Mesenchymal stem cell (in vitro differentiated cells and primary cell): ENCODE data around the gene APMAP.

Experiments used
- DNase-seq: peaks from one replicate; pipeline ENCODE4 v3.0.0-alpha.2; 2013
- H2AFZ ChIP-seq: one replicate; pipeline ENCODE4 v1.6.1; 2013; ENCODE audit warnings: low read depth, mild to moderate bottlenecking, control low read depth, inconsistent platforms, low read length, moderate library complexity
- H2AK5ac ChIP-seq: 2 replicates; pipeline ENCODE4 v1.6.1; 2013; ENCODE audit warnings: low read length, moderate library complexity, mild to moderate bottlenecking, inconsistent platforms; ENCODE audit not compliant: severe bottlenecking
- H2BK120ac ChIP-seq: one replicate; pipeline ENCODE4 v1.6.1; 2013; ENCODE audit warnings: low read depth, mild to moderate bottlenecking, inconsistent platforms, low read length, moderate library complexity
- H2BK12ac ChIP-seq, 2 experiments: one replicate each; pipeline ENCODE4 v1.6.1; 2013; ENCODE audit warnings: inconsistent platforms in 2 of 2, low read length in 2 of 2, mild to moderate bottlenecking in 2 of 2, moderate library complexity in 2 of 2, control low read depth in 1 of 2
- H2BK15ac ChIP-seq: one replicate; pipeline ENCODE4 v1.6.1; 2013; ENCODE audit warnings: mild to moderate bottlenecking, low read depth, inconsistent platforms; ENCODE audit not compliant: poor library complexity, severe bottlenecking
- H2BK5ac ChIP-seq: 2 replicates; pipeline ENCODE4 v1.6.1; 2013; ENCODE audit warnings: low read depth, mild to moderate bottlenecking, low read length, control low read depth, inconsistent platforms; ENCODE audit not compliant: poor library complexity, severe bottlenecking
- H3K14ac ChIP-seq, 2 experiments: one replicate each; pipeline ENCODE4 v1.6.1; 2013; ENCODE audit warnings: inconsistent platforms in 2 of 2, low read length in 2 of 2, control low read depth in 1 of 2, mild to moderate bottlenecking in 1 of 2, moderate library complexity in 1 of 2
- H3K18ac ChIP-seq, 2 experiments: one replicate each; pipeline ENCODE4 v1.6.1; 2013; ENCODE audit warnings: inconsistent platforms in 2 of 2, low read length in 2 of 2, control low read depth in 1 of 2, low read depth in 1 of 2, mild to moderate bottlenecking in 1 of 2
- H3K23ac ChIP-seq, 2 experiments: one replicate each; pipeline ENCODE4 v1.6.1; 2013; ENCODE audit warnings: inconsistent platforms in 2 of 2, low read length in 2 of 2, mild to moderate bottlenecking in 2 of 2, moderate library complexity in 2 of 2, control low read depth in 1 of 2
- H3K27ac ChIP-seq: 2 replicates; pipeline ENCODE4 v1.5.1; 2013; ENCODE audit warnings: mild to moderate bottlenecking, moderate library complexity, low read length, control low read depth, inconsistent platforms; ENCODE audit not compliant: poor library complexity, severe bottlenecking
- H3K27me3 ChIP-seq, 2 experiments: 2 replicates each; pipeline versions ENCODE4 v1.6.1 to v1.7.0; 2013; ENCODE audit warnings: low read length in 2 of 2, mild to moderate bottlenecking in 2 of 2, moderate library complexity in 2 of 2, control low read depth in 1 of 2, inconsistent platforms in 1 of 2; ENCODE audit not compliant: control insufficient read depth in 1 of 2, insufficient read depth in 1 of 2
- H3K36me3 ChIP-seq, 2 experiments: 2 replicates each; pipeline versions ENCODE4 v1.6.1 to v1.7.0; 2013; ENCODE audit warnings: low read length in 2 of 2, control low read depth in 1 of 2, inconsistent platforms in 1 of 2, low read depth in 1 of 2, mild to moderate bottlenecking in 1 of 2; ENCODE audit not compliant: insufficient read depth in 2 of 2, control insufficient read depth in 1 of 2
- H3K4ac ChIP-seq, 2 experiments: one replicate each; pipeline ENCODE4 v1.6.1; 2013; ENCODE audit warnings: inconsistent platforms in 2 of 2, low read length in 2 of 2, mild to moderate bottlenecking in 2 of 2, moderate library complexity in 2 of 2, control low read depth in 1 of 2, low read depth in 1 of 2
- H3K4me1 ChIP-seq: 2 replicates; pipeline ENCODE4 v1.6.1; 2013; ENCODE audit warnings: low read depth, low read length, control low read depth; ENCODE audit not compliant: control insufficient read depth, insufficient read depth
- H3K4me2 ChIP-seq: 2 replicates; pipeline ENCODE4 v1.6.1; 2013; ENCODE audit warnings: low read length, mild to moderate bottlenecking, inconsistent platforms; ENCODE audit not compliant: poor library complexity, severe bottlenecking
- H3K4me3 ChIP-seq, 2 experiments: 2 replicates each; pipeline versions ENCODE4 v1.5.1 to v1.7.0; 2013; ENCODE audit warnings: low read length in 2 of 2, mild to moderate bottlenecking in 2 of 2, control low read depth in 1 of 2, low read depth in 1 of 2; ENCODE audit not compliant: insufficient read depth in 1 of 2
- H3K79me1 ChIP-seq: replicated peaks from 2 replicates; pipeline ENCODE4 v1.6.1; 2013; ENCODE audit warnings: mild to moderate bottlenecking, control low read depth, low read length, inconsistent platforms; ENCODE audit not compliant: poor library complexity, severe bottlenecking
- H3K9ac ChIP-seq: 2 replicates; pipeline ENCODE4 v1.7.0; 2013; ENCODE audit warnings: mild to moderate bottlenecking, low read length, moderate library complexity
- H3K9me3 ChIP-seq: 2 replicates; pipeline ENCODE4 v1.7.0; 2013; ENCODE audit warnings: mild to moderate bottlenecking, low read length; ENCODE audit not compliant: control insufficient read depth
- H4K8ac ChIP-seq: one replicate; pipeline ENCODE4 v1.6.1; 2013; ENCODE audit warnings: inconsistent platforms, mild to moderate bottlenecking, low read length, moderate library complexity
- H4K91ac ChIP-seq: one replicate; pipeline ENCODE4 v1.6.1; 2013; ENCODE audit warnings: mild to moderate bottlenecking, low read length, inconsistent platforms
- WGBS: methylation state at CpG from one replicate; pipeline ENCODE4 v1.1.7; 2013; ENCODE audit warnings: mixed read lengths; 5-methylcytosine and 5-hydroxymethylcytosine counted together

Gene APMAP

DNA sequence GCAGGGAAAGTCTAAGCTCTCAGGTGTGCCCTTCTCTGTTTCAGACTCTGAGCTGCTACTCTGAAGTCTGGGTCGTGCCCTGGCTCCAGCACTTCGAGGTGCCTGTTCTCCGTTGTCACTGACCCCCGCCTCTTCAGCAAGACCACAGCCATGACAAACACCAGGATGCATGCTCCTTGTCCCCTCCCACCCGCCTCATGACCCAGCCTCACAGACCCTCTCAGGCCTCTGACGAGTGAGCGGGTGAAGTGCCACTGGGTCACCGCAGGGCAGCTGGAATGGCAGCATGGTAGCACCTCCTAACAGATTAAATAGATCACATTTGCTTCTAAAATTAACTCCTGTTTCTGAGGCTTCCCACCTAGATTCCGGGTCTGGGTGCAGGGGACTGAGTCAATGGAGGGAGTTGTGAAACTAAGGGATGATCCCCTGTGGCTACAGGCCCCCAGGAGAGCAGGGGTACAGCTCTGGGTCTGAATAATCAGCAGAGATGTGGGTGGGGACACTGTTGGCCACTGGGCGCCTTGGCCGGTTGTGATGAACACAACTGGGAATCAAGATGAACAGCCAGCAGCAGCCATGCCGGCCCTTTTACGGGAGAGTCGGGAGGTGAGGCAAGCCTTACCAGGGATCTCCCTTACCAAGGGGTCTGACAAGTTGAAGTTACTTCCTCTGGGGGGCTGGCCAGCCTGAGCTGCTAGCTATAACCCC lies 32.8 kb downstream of the APMAP start:
- H3K4ac ChIP-seq: no peak overlapping the region
- WGBS: 95% methylated on average over 14 of the region's 14 CpGs
- no peak overlapping the region for H2BK12ac ChIP-seq
- no peaks in the 10 kb centered on the region for H3K27me3 ChIP-seq
- H3K79me1 ChIP-seq: peaks cover 1% of the 10 kb centered on the region
- H2BK5ac ChIP-seq: no peak overlapping the region
- no peak overlapping the region for H3K23ac ChIP-seq
- H2AK5ac ChIP-seq: no peak overlapping the region
- H3K27ac ChIP-seq: no peak overlapping the region
- no peak overlapping the region for H3K4me2 ChIP-seq
- no peak overlapping the region for H3K18ac ChIP-seq
- H2BK15ac ChIP-seq: no peak overlapping the region
- no peak overlapping the region for H2AFZ ChIP-seq
- H3K9me3 ChIP-seq: no peaks in the 10 kb centered on the region
- H3K14ac ChIP-seq: no peak overlapping the region
- no peak overlapping the region for H2BK120ac ChIP-seq
- H4K8ac ChIP-seq: no peak overlapping the region
- H3K9ac ChIP-seq: no peak overlapping the region
- peaks cover 37 to 72% of the 10 kb centered on the region in 2 experiments for H3K36me3 ChIP-seq
- no peak overlapping the region for H4K91ac ChIP-seq
- DNase-seq: no peak
- no peak overlapping the region for H3K4me3 ChIP-seq
- H3K4me1 ChIP-seq: no peaks in the 10 kb centered on the region

DNA sequence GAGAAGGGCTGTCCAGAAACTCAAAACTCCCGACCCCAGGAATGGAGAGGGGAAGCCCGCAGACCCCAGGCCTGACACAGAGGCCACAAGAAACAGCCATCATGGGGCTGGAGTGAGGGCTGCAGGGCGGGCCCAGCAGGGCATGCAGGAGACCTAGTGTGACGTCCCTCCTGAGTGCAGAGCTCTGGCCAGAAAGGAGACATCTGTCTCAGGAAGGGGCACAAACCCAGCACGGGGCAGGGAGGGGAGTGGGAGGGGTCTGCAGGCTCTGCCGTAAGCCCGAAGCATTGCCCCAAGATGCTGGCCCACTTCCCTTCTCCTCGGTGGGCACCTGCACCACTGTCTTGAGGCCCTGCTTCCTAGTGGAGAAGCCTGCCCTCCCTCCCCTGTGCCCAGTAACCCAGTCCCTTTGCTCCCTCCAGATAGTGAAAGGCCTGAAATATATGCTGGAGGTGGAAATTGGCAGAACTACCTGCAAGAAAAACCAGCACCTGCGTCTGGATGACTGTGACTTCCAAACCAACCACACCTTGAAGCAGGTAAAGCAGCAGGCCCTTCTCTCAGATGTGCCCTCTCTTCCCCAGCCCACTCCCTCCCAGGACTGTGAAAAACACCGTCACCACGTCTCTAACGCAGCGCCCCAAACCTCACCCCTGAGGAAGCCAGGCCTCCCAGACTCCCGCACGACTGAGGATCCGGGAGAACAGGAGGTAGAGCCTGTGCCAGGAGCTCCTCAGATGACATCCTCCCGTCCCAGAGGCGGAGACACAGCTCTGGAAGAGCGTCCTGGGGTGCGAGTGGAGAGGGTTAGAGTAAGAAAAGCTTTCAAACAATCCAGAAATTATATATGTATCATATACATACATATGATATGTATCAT lies 33.8 kb downstream of the APMAP start:
- no peak overlapping the region for H3K4me2 ChIP-seq
- H3K4ac ChIP-seq: no peak overlapping the region
- WGBS: 93% methylated on average over 16 of the region's 20 CpGs
- H2AK5ac ChIP-seq: no peak overlapping the region
- no peak for DNase-seq
- no peak overlapping the region for H2BK5ac ChIP-seq
- no peak overlapping the region for H3K4me3 ChIP-seq
- no peaks in the 10 kb centered on the region for H3K27me3 ChIP-seq
- H4K91ac ChIP-seq: no peak overlapping the region
- H2BK12ac ChIP-seq: no peak overlapping the region
- H2BK120ac ChIP-seq: no peak overlapping the region
- H3K27ac ChIP-seq: no peak overlapping the region
- no peak overlapping the region for H3K23ac ChIP-seq
- no peak overlapping the region for H2BK15ac ChIP-seq
- no peak overlapping the region for H3K14ac ChIP-seq
- H3K36me3 ChIP-seq: peaks cover 28 to 73% of the 10 kb centered on the region in 2 experiments
- no peaks in the 10 kb centered on the region for H3K9me3 ChIP-seq
- peaks cover 1% of the 10 kb centered on the region for H3K79me1 ChIP-seq
- no peaks in the 10 kb centered on the region for H3K4me1 ChIP-seq
- no peak overlapping the region for H3K18ac ChIP-seq
- no peak overlapping the region for H3K9ac ChIP-seq
- H2AFZ ChIP-seq: no peak overlapping the region
- H4K8ac ChIP-seq: no peak overlapping the region

DNA sequence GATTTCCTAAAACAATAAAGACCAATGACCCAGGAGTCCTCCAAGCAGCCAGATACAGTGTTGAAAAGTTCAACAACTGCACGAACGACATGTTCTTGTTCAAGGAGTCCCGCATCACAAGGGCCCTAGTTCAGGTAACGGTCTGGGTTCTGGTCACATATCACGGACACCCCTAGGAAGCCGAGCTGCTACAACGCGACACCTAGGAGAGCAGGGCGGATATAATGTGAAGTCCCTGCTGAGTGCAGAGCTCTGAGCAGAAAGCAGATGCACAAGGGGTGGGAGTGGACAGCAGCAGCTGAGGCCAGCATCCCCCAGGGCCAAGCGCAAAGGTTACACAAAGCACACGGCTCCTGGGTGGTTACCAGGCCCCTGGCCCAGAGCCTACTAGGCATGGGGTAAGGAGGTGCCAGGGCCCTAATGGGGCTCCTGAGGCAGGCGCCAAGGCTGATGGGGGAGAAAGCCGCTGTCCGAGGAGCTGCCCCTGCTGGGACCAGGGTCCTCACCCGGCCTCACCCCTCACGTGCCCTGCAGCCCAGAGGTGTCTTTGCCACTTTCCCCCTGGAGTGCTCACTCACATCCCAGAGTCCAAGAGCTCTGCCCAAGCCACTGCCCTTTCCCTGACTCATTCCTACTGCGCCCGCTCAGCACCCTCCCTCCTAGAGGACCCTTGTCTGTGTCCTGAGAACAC lies 35.1 kb downstream of the APMAP start:
- Histone ChIP-seq H2AK5ac (no peak overlapping the region), H3K18ac (no peak overlapping the region), H3K14ac (no peak overlapping the region), H3K9ac (no peak overlapping the region), H3K9me3 (no peaks in the 10 kb centered on the region), H3K27me3 (no peaks in the 10 kb centered on the region), H3K23ac (no peak overlapping the region), H4K91ac (no peak overlapping the region), H2BK12ac (no peak overlapping the region), H2BK120ac (no peak overlapping the region), H3K4me1 (no peaks in the 10 kb centered on the region), H3K4me3 (no peak overlapping the region), H2BK5ac (no peak overlapping the region), H3K4ac (no peak overlapping the region), H2BK15ac (no peak overlapping the region), H3K79me1 (no peaks in the 10 kb centered on the region), H2AFZ (no peak overlapping the region), H4K8ac (no peak overlapping the region), H3K4me2 (no peak overlapping the region), H3K27ac (no peak overlapping the region), H3K36me3 (peaks cover 15 to 70% of the 10 kb centered on the region in 2 experiments)
- WGBS: 96% methylated on average over 18 of the region's 18 CpGs
- DNase-seq: no peak
